ENCODE data around the gene TIGIT. TPM values are rescaled to one million over a fixed set of nuclear protein-coding genes. Genes with fewer than 3 reads are reported as not detected.

The TIGIT gene
- total and polyA plus RNA-seq, 8 donors, result 0.25 to 1.2 (median 0.50) TPM; not detected in 2

GRCh38 chr3:114336122-114336697, 42.4 kb downstream of the TIGIT start:
- TF ChIP-seq POLR2AphosphoS5 (IDR thresholded peaks at IDR 0.05) (no peak), EP300 (IDR thresholded peaks at IDR 0.05) (no peak), POLR2A (IDR thresholded peaks at IDR 0.05) (no peak), CTCF (IDR thresholded peaks at IDR 0.05) (peak in 3 of 7 experiments; percentile 10 to 42 (median 32))
- Histone ChIP-seq H3K9me3 (no peaks in the 10 kb centered on the region), H3K36me3 (peaks cover 8 to 48% (median 34%) of the 10 kb centered on the region in 4 donors), H3K27me3 (no peaks in the 10 kb centered on the region), H3K4me1 (no peaks in the 10 kb centered on the region), H3K27ac (no peak overlapping the region), H3K4me3 (no peak overlapping the region)
- intact Hi-C loops (cut with DNase I; ENCODE audit: low total_unique reads), result no loop called here
- DNase-seq, result no peak
- 80 to 95% (median 91%) methylated on average over 1 of the region's 1 CpG for WGBS, 5 donors

- Histone ChIP-seq H3K9me3 (no peaks in the 10 kb centered on the region), H3K36me3 (peaks cover 8 to 44% (median 36%) of the 10 kb centered on the region in 4 donors), H3K27me3 (no peaks in the 10 kb centered on the region), H3K27ac (no peak overlapping the region), H3K4me3 (no peak overlapping the region), H3K4me1 (no peaks in the 10 kb centered on the region)
- no peak for DNase-seq
- no peak for TF ChIP-seq EP300 (IDR thresholded peaks at IDR 0.05)
- intact Hi-C loops (cut with DNase I; ENCODE audit: low total_unique reads), result no loop called here
- WGBS, 5 donors, result 90 to 97% (median 92%) methylated on average over 3 of the region's 3 CpGs
Observed at GRCh38 chr3:114336857-114337256, 43.0 kb downstream of the TIGIT start.

GRCh38 chr3:114338651-114339357, 45.0 kb downstream of the TIGIT start:
- Histone ChIP-seq H3K9me3 (no peaks in the 10 kb centered on the region), H3K27me3 (no peaks in the 10 kb centered on the region), H3K4me1 (no peaks in the 10 kb centered on the region), H3K27ac (peak overlapping the region in 1 of 5 donors; percentile 15), H3K4me3 (no peak overlapping the region), H3K36me3 (peaks cover 8 to 43% (median 35%) of the 10 kb centered on the region in 4 donors)
- no peak for TF ChIP-seq EP300 (IDR thresholded peaks at IDR 0.05)
- WGBS, 5 donors, result 92 to 94% (median 94%) methylated on average over 19 of the region's 19 CpGs
- intact Hi-C loops (cut with DNase I; ENCODE audit: low total_unique reads), result no loop called here
- DNase-seq, result no peak

GRCh38 chr3:114344492-114344891, 50.7 kb downstream of the TIGIT start:
- H3K27me3 ChIP-seq, result no peaks in the 10 kb centered on the region
- H3K36me3 ChIP-seq, result peaks cover 0 to 35% (median 29%) of the 10 kb centered on the region in 4 donors
- H3K9me3 ChIP-seq, result no peaks in the 10 kb centered on the region
- intact Hi-C loops (cut with DNase I; ENCODE audit: low total_unique reads), result no loop called here
- TF ChIP-seq POLR2AphosphoS5 (IDR thresholded peaks at IDR 0.05) (no peak), EP300 (IDR thresholded peaks at IDR 0.05) (no peak), POLR2A (IDR thresholded peaks at IDR 0.05) (no peak), CTCF (IDR thresholded peaks at IDR 0.05) (no peak)
- H3K4me1 ChIP-seq, result no peaks in the 10 kb centered on the region
- WGBS, 5 donors, result 64 to 75% (median 74%) methylated on average over 1 of the region's 1 CpG
- H3K4me3 ChIP-seq, result no peak overlapping the region
- DNase-seq, result no peak
- H3K27ac ChIP-seq, result no peak overlapping the region

GRCh38 chr3:114350271-114350670, 56.4 kb downstream of the TIGIT start:
- Histone ChIP-seq H3K4me3 (no peak overlapping the region), H3K27me3 (no peaks in the 10 kb centered on the region), H3K27ac (no peak overlapping the region), H3K9me3 (no peaks in the 10 kb centered on the region), H3K4me1 (no peaks in the 10 kb centered on the region), H3K36me3 (peaks cover 15 to 47% (median 35%) of the 10 kb centered on the region in 4 donors)
- intact Hi-C loops (cut with DNase I; ENCODE audit: low total_unique reads), result no loop called here
- no peak for DNase-seq
- 97 to 100% (median 98%) methylated on average over 8 to 12 of the region's 12 CpGs for WGBS, 5 donors
- TF ChIP-seq POLR2AphosphoS5 (IDR thresholded peaks at IDR 0.05) (no peak), POLR2A (IDR thresholded peaks at IDR 0.05) (no peak), CTCF (IDR thresholded peaks at IDR 0.05) (no peak), EP300 (IDR thresholded peaks at IDR 0.05) (no peak)
